Activated gamma-delta T cell (primary cell): ENCODE data around the gene NFATC4.

ENCODE experiments used
- DNase-seq: peaks from one replicate; lab custom pipeline; 2025; lab: John Stamatoyannopoulos, UW

The NFATC4 gene

GRCh38 chr14:24409956-24410355, 42.0 kb downstream of the NFATC4 start:
- no peak for DNase-seq

- DNase-seq = no peak
Observed at GRCh38 chr14:24411443-24412389, 43.7 kb downstream of the NFATC4 start.

GRCh38 chr14:24414077-24414476, 46.1 kb downstream of the NFATC4 start:
- no peak for DNase-seq

GRCh38 chr14:24414732-24415420, 46.9 kb downstream of the NFATC4 start:
- no peak for DNase-seq

- no peak for DNase-seq
Observed at GRCh38 chr14:24415421-24416253, 47.7 kb downstream of the NFATC4 start.

- no peak for DNase-seq
Observed at GRCh38 chr14:24416254-24416931, 48.4 kb downstream of the NFATC4 start.

GRCh38 chr14:24416932-24417619, 49.1 kb downstream of the NFATC4 start:
- no peak for DNase-seq

- DNase-seq = no peak
Observed at GRCh38 chr14:24417832-24418491, 50.0 kb downstream of the NFATC4 start.

GRCh38 chr14:24418492-24418873, 50.5 kb downstream of the NFATC4 start:
- no peak for DNase-seq

GRCh38 chr14:24422261-24422660, 54.3 kb downstream of the NFATC4 start:
- DNase-seq = no peak

GRCh38 chr14:24422694-24423601, 55.0 kb downstream of the NFATC4 start:
- DNase-seq = no peak

- DNase-seq = no peak
Observed at GRCh38 chr14:24425704-24426103, 57.7 kb downstream of the NFATC4 start.

- DNase-seq = no peak
Observed at GRCh38 chr14:24426150-24426911, 58.3 kb downstream of the NFATC4 start.

- DNase-seq = no peak
Observed at GRCh38 chr14:24426912-24427536, 59.0 kb downstream of the NFATC4 start.

GRCh38 chr14:24427537-24428508, 59.8 kb downstream of the NFATC4 start:
- no peak for DNase-seq

GRCh38 chr14:24428628-24429394, 60.8 kb downstream of the NFATC4 start:
- DNase-seq = no peak
